HG03460 (cell line): ENCODE measurements around the gene GCNT2.
"Not testable (repeated sequence)": the region's sequence is repeated elsewhere in the genome, so short reads cannot be mapped to it uniquely, and the experiment has no call there.

ENCODE experiments used
- ATAC-seq: cut with Tn5 transposase; IDR thresholded peaks from one replicate; pipeline ENCODE4 v1.9.1; 2021; ENCODE audit not compliant: unreplicated experiment

Gene GCNT2

GRCh38 chr6:10600681-10601080 is 79.5 kb downstream of the GCNT2 start:
- ATAC-seq: not testable (repeated sequence)

DNA sequence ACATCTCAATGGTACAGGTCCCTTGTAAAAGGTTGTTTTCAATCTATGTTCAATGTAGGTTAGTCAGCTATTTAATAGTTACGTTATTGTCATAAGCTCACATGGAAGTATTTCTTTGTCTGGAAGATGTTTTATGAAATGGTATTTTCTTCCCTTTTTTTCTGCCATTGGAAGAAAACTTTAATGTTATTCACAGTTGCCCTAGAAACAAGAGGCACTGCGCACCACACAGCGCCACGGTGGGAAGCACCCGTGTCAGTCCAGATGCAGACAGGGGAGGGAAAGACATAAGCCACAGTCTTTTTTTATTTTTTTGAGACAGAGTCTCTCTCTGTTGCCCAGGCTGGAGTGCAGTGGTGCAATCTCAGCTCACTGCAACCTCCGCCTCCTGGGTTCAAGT is 82.1 kb downstream of the GCNT2 start:
- ATAC-seq: no peak

DNA sequence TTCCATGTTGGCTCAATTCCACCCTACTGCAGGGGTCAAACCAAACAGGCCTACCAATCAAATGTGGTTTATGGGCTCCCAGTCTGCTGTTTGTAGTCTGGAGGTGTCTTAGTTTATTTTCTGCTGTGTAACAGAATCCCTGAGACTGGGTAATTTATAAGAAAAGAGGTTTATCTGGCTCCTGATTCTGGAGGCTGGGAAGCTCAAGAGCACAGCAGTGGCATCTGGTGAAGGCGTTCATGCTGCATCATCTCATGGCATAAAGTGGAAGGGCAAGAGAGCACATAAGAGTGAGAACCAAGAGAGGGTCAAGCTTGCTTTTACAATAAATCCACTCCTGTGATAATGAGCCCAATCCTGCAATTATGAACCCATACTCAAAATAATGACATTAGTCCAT is 87.9 kb downstream of the GCNT2 start:
- ATAC-seq: no peak

DNA sequence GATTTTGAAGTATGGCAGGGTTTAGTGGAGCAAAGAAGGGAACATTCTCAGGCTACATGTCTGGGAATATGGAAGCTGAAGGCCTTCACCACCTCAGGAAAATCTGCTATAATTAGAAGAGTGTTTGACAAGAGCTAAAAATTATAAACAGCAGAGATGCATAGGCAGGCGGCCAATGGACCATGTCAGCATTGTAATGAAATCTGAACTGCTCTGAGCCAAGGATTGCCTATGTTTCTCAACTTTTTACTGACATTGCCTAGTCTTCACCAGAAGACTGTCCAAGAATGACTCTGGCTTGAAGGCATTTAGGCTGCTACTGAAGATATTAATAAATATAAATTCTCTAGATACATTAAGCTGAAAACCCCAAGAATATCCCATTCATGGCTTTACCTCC is 89.1 kb downstream of the GCNT2 start:
- no peak for ATAC-seq

- no peak for ATAC-seq
These were observed 91.0 kb downstream of the GCNT2 start for GRCh38 chr6:10612161-10612560.

DNA sequence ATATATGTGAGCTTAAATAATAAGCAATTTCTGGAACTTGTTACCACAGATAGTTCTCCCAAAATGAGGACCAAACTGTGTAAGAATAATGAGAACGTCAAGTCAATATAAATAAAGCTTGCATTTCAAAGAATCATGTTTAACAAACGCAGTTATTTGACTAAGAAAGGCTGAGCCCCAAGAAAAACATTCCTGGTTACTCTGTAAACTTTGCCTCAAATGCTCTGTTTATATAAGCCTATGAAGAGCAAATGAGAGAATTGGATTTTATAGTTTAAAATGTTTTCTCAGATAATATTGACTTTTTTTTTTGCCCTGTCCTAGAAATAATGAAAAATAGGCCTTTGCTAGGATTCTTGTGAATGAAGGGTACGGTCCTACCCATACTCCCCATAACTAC is 91.9 kb downstream of the GCNT2 start:
- no peak for ATAC-seq

DNA sequence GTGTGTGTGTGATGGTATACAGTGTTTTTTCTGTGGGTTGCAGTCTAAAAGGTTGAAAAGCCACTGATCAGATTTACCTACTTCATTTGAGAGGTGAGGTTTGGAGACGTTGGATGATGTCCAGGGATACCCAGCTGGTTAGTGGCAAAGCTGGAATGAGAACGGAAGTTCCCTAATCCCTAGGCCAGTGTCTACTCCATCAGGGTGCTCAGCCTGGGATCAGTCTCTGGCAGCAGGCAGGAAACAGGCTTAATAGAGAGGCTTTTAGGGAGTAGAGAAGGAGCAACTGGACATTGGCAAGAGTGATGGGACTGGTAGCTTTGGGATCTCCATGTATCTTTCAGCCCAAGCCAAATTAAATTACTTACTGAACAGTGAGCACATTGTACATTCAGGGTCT is 92.6 kb downstream of the GCNT2 start:
- no peak for ATAC-seq

DNA sequence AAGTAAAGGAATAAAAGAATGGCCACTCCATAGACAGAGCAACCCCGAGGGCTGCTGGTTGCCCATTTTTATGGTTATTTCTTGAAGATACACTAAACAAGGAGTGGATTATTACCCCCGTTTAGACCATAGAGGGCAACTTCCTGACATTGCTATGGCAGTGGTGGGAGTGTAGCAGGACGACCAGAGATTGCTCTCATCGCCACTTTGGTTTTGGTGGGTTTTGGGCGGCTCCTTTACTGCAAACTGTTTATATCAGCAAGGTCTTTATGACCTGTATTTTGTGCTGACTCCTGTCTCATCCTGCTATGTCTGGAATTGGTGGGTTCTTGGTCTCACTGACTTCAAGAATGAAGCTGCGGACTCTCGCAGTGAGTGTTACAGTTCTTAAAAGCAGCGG is 94.5 kb downstream of the GCNT2 start:
- ATAC-seq: no peak

- not testable (repeated sequence) for ATAC-seq
These were observed 95.1 kb downstream of the GCNT2 start for GRCh38 chr6:10616266-10616665.

DNA sequence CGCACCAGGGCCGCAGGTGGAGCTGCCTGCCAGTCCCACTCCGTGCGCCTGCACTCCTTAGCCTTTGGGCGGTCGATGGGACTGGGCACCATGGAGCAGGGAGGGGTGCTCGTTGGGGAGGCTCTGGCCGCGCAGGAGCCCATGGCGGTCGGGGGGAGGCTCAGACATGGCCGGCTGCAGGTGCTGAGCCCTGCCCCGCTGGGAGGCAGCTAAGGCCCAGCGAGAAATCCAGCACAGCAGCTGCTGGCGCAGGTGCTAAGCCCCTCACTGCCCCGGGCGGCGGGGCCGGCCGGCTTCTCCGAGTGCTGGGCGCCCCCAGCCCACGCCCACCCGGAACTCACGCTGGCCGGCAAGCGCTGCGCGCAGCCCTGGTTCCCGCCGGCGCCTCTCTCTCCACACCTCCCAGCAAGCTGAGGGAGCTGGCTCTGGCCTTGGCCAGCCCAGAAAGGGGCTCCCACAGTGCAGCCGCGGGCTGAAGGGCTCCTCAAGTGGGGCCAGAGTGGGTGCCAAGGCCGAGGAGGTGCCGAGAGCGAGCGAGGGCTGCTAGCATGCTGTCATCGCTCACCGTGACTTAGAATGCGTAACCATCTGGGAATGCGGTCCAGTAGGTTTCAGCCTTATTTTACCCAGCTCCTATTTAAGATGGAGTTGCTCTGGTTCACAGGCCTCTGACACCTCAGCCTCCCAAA is 96.0 kb downstream of the GCNT2 start:
- no peak for ATAC-seq

DNA sequence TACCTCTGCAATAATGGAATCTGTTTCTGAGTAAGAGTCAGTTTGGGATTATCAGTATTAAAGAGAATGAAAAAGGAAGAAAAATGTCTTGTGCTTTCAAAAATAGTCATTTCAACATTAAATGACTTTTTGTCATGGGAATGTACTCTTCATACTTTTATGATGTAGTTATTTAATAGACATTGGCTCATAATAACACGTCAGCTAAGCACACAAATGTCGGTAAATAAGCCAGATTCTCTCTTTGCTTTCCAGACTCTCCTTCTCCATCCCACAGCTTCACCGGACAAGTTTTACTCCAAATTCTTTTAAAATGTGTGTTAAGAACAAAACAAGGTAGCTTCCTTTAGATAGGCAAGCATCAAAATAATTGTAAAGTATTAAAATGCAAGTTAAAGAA is 97.3 kb downstream of the GCNT2 start:
- no peak for ATAC-seq

- no peak for ATAC-seq
These were observed 100.1 kb downstream of the GCNT2 start for GRCh38 chr6:10621213-10621612.

GRCh38 chr6:10621847-10622246 is 100.7 kb downstream of the GCNT2 start:
- ATAC-seq: no peak

DNA sequence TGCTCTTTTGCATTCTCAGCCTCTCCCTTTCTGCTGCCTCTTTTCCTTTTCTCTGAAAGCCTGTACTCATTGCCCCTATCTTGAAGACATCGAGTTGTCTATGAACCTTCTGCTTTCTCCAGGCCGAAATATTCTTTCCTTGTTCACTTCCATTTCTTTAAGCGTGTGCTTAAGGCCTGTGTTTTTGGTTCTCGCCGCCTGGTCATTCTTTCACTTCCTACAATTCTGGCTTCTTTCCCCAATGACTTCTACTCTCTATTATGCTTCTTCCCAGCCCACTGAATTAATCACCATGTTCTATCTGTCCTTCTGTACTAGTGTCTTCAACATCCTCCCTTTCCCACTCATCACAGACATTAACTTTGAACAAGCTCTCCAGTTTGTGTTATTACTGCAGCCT is 103.7 kb downstream of the GCNT2 start:
- ATAC-seq: no peak

DNA sequence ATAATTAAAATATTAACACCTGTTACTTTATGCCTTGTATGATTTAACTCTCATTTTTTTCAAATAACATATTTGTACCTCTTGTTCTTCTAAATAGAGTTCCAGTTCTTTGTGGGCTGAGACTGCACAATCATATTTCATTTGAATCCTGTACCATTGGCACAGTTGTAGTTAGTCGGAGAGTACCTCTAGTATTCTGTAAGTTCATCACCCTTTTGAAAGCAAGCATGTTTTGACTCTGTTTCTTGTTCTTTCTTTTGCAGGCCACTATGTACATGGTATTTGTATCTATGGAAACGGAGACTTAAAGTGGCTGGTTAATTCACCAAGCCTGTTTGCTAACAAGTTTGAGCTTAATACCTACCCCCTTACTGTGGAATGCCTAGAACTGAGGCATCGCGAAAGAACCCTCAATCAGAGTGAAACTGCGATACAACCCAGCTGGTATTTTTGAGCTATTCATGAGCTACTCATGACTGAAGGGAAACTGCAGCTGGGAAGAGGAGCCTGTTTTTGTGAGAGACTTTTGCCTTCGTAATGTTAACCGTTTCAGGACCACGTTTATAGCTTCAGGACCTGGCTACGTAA is 105.1 kb downstream of the GCNT2 start:
- ATAC-seq: no peak

GRCh38 chr6:10627800-10628199 is 106.6 kb downstream of the GCNT2 start:
- no peak for ATAC-seq

- ATAC-seq: no peak
These were observed 109.0 kb downstream of the GCNT2 start for GRCh38 chr6:10630178-10630577.

GRCh38 chr6:10633216-10633615 is 112.1 kb downstream of the GCNT2 start:
- ATAC-seq: peak; percentile 97

DNA sequence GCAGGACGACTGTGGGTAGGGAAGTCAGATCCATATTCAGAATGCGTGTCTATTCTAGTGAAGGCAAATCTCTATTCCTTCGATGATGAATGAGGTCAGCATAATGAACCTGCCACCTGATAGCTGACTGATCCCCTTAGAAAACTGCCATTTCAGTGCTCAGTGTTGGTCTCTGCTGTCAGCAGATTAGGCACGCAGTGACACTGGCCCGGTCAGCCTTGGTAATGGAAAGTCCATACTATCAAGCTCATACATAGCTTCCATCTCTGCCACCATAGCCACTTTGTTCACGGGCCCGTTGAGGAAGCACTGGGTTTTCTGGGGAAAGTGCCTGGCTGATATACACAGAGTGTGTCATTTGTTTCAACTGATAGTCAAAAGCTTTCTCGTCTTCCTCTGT is 119.3 kb downstream of the GCNT2 start:
- no peak for ATAC-seq

GRCh38 chr6:10641528-10641927 is 120.4 kb downstream of the GCNT2 start:
- no peak for ATAC-seq

DNA sequence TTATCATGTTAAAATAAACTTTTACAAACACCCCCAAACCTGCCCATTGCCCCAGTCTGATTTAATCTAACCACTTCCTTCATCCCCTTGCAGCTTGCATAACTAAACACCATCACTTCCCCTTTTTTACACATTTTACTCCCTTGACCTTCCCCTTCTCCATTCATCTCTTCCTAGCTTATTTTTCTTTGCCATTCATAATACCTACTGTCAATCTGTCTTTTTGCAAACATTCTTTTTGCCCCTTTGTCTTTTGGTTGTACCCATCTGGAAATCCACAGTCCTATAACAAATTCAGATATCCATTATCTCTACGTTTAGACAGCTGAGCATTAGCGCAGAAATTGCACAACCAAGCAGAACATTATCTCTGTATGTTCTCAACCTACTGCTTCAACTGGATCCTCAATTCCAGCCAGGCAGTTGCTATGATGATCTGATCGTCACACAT is 122.1 kb downstream of the GCNT2 start:
- no peak for ATAC-seq

GRCh38 chr6:10644225-10644624 is 123.1 kb downstream of the GCNT2 start:
- ATAC-seq: no peak

DNA sequence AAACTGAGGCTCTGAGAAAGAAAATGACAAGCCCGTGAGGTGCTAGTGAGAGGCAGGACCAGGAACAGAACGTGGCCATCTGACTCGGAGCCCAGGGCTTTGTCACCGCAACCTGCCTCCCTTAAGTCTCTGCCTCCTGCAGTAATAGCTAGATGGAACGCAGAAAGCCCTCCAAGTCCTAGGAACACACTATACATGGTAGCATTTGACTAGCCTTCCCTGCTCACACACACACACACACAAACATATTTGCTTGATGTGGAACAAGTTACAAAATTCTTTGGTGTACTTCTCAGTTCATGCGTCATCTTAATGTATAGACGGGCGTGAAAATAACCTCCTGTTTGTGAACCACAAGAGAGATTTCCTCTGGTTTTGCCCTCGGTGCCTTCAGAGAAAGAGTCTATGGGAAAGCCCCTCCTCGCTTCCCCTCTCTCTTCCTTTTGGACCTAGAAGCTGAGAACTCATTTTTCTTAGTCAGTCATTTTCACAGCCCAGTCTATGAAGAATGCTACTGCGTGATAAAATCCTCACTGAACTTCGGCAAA is 134.4 kb downstream of the GCNT2 start:
- ATAC-seq: peak; percentile 71
